ENCODE measurements around the gene ZNF385C. TPM values are rescaled to one million over a fixed set of nuclear protein-coding genes. Genes with fewer than 3 reads are reported as not detected.
A peak's percentile ranks its signal among the peaks of the same experiment; 100 is the strongest.

The ZNF385C gene
- total and polyA plus RNA-seq, 11 donors: 0.06 to 0.38 (median 0.19) TPM; not detected in 3

DNA sequence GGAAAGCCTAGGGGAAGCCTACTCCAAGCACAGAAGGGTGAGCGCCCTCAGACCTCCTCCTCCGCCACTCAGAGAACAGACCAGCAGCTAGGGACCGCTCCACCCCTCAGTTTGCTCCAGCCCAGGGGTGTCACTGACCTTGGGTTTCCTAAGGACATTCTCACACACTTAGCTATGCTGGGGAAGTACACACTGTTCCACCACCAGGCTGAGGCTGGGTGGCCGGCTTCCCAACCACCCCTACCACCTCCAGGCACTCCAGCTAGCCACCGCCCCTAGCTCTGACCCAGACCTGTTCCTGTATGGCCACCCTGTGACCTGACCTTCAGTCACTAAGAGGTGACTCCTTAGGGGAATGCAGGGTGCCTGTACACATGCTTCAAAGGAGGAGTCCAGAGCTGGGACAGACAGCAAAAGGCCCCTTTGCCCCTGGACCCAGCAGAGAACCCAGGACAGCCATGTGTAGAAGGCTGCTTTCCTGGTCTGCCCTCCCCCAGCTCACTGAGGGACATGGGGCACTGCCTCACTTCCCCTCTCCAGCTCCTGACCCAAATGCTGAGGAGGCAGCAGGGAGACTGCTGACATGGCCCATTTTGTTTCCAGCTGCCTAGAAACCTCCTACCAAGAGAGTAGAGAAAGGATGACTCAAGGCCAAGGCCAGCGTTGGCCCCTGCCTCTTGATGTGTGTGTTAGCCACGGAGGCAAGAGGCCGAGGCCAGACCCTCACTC, 31.0 kb upstream of the ZNF385C start:
- H3K36me3 ChIP-seq: peaks cover 0 to 68% (median 56%) of the 10 kb centered on the region in 9 donors
- H3K4me3 ChIP-seq: no peak overlapping the region
- ATAC-seq (peak; percentile 68 to 78 (median 70)), DNase-seq (peak in 4 of 5 donors; percentile 47 to 76 (median 68))
- intact Hi-C loops (cut with DNase I): loop anchor here in 1 of 10 donors (10.0 kb wide), 1 partner anchor 386 kb away; no protein-coding TSS in a partner anchor
- H3K4me1 ChIP-seq: peaks cover 20 to 58% (median 53%) of the 10 kb centered on the region in 12 donors
- 79 to 86% (median 83%) methylated on average over 6 to 8 of the region's 8 CpGs for WGBS, 4 donors
- peak overlapping the region; percentile 65 to 91 (median 78) for H3K27ac ChIP-seq
- H3K27me3 ChIP-seq: no peaks in the 10 kb centered on the region
- peak in 1 of 2 donors; percentile 20 for TF ChIP-seq POLR2A (IDR thresholded peaks at IDR 0.05)
- TF ChIP-seq, protein P1, sequence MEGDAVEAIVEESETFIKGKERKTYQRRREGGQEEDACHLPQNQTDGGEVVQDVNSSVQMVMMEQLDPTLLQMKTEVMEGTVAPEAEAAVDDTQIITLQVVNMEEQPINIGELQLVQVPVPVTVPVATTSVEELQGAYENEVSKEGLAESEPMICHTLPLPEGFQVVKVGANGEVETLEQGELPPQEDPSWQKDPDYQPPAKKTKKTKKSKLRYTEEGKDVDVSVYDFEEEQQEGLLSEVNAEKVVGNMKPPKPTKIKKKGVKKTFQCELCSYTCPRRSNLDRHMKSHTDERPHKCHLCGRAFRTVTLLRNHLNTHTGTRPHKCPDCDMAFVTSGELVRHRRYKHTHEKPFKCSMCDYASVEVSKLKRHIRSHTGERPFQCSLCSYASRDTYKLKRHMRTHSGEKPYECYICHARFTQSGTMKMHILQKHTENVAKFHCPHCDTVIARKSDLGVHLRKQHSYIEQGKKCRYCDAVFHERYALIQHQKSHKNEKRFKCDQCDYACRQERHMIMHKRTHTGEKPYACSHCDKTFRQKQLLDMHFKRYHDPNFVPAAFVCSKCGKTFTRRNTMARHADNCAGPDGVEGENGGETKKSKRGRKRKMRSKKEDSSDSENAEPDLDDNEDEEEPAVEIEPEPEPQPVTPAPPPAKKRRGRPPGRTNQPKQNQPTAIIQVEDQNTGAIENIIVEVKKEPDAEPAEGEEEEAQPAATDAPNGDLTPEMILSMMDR (IDR thresholded peaks at IDR 0.05): peak in 1 of 12 donors; percentile 17
- H3K9me3 ChIP-seq: no peaks in the 10 kb centered on the region

DNA sequence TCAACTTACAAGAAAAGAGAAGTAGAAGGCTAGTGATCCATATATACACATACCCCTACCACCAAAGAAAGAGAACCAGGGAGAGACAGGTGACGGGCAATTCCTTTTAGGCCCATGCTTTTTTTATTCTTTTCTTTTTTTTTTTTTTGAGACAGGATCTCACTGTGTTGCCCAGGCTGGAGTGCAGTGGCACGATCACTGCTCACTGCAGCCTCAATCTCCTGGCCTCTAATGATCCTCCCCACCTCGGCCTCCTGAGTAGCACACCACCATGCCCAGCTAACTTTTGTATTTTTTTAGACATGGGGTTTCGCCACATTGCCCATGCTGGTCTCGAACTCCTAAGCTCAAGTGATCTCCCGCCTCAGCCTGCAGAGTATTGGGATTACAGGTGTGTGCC, 29.1 kb upstream of the ZNF385C start:
- WGBS, 4 donors: 84 to 97% (median 91%) methylated on average over 6 of the region's 6 CpGs
- no peak for ATAC-seq
- intact Hi-C loops (cut with DNase I): loop anchor here in 1 of 10 donors (10.0 kb wide), 1 partner anchor 387 kb away; no protein-coding TSS in a partner anchor
- TF ChIP-seq POLR2A (IDR thresholded peaks at IDR 0.05): no peak
- TF ChIP-seq, protein P1 (IDR thresholded peaks at IDR 0.05): no peak
- H3K9me3 ChIP-seq: no peaks in the 10 kb centered on the region
- no peaks in the 10 kb centered on the region for H3K27me3 ChIP-seq
- DNase-seq: no peak
- peaks cover 7 to 42% (median 34%) of the 10 kb centered on the region in 12 donors for H3K4me1 ChIP-seq
- H3K4me3 ChIP-seq: no peak overlapping the region
- peaks cover 0 to 67% (median 56%) of the 10 kb centered on the region in 9 donors for H3K36me3 ChIP-seq
- H3K27ac ChIP-seq: no peak overlapping the region

DNA sequence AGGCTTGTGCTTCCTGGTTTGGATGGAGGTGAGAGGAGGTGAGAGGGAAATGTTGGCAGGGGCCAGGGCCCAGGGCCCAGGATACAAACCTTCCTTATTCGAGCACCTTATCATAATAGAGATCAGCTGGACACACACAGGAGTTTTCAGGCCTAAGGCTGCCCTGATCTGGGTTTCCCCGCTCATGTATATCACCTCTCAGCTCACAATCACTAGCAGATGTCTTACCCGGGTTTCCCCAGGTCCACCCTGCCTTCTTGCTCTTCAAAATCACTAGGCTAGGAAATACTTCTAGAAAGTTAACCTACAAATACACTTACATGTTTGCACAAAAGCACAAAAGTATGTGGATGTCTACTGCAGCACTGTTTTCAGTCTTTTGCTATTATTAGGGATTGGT, 28.6 kb upstream of the ZNF385C start:
- ATAC-seq: no peak
- Histone ChIP-seq H3K4me3 (no peak overlapping the region), H3K36me3 (peaks cover 0 to 67% (median 56%) of the 10 kb centered on the region in 9 donors), H3K27me3 (no peaks in the 10 kb centered on the region), H3K9me3 (no peaks in the 10 kb centered on the region), H3K27ac (no peak overlapping the region), H3K4me1 (peaks cover 7 to 40% (median 31%) of the 10 kb centered on the region in 12 donors)
- TF ChIP-seq, protein P1 (IDR thresholded peaks at IDR 0.05): no peak
- TF ChIP-seq POLR2A (IDR thresholded peaks at IDR 0.05): no peak
- intact Hi-C loops (cut with DNase I): loop anchor here in 1 of 10 donors (10.0 kb wide), 1 partner anchor 388 kb away; no protein-coding TSS in a partner anchor
- no peak for DNase-seq
- WGBS, 4 donors: 77 to 91% (median 83%) methylated on average over 3 of the region's 3 CpGs

DNA sequence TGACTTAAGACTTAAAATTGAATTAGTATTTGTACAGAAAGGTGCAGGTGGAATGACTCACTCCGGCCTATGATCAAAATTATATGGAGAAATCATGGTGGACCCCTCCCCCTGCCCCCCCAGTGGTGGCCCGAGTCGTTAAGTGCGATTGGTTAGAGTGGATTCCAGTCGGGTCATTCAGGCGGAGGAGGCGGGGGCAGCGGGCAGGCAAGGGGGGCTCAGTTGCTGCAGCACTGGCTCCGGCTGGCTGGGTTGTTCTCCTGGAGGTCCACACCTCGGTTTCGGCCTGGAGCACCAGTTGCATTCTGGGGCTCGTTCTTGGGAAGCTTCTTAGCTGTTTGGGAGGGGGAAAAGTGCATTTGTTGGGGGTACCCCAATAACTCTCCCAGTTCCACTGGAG, 27.3 kb upstream of the ZNF385C start:
- WGBS, 4 donors: 82 to 88% (median 84%) methylated on average over 12 of the region's 12 CpGs
- no peak for ATAC-seq
- H3K4me1 ChIP-seq: peaks cover 7 to 38% (median 24%) of the 10 kb centered on the region in 12 donors
- H3K27me3 ChIP-seq: no peaks in the 10 kb centered on the region
- H3K36me3 ChIP-seq: peaks cover 0 to 63% (median 55%) of the 10 kb centered on the region in 9 donors
- DNase-seq: no peak
- no peak overlapping the region for H3K4me3 ChIP-seq
- intact Hi-C loops (cut with DNase I): loop anchor here in 1 of 10 donors (10.0 kb wide), 1 partner anchor 389 kb away; no protein-coding TSS in a partner anchor
- TF ChIP-seq POLR2A (IDR thresholded peaks at IDR 0.05): no peak
- TF ChIP-seq, protein P1 (IDR thresholded peaks at IDR 0.05): no peak
- no peak overlapping the region for H3K27ac ChIP-seq
- H3K9me3 ChIP-seq: no peaks in the 10 kb centered on the region

All from heart left ventricle (tissue), 16 donors.